Mesenteric fat pad (tissue), 1 donor: Measurements from ENCODE around the gene CDKN1C. TPM values are rescaled to one million over a fixed set of nuclear protein-coding genes. Genes with fewer than 3 reads are reported as not detected.

Experiments used
- DNase-seq: peaks from one replicate; pipeline ENCODE4 v3.0.0-alpha.2; 2020; ENCODE audit warnings: low spot score
- total RNA-seq: library from RNA; stranded (reverse); fragmentation: NEBNext Ultra II Directional; extraction: Animal tissue kit (Norgen Biotek cat#: 25700); gene quantifications from one replicate; pipeline ENCODE4 v1.2.1, GENCODE V29; 2021
- donor health status: DM: yes; HTN: yes; CAD: no.

The CDKN1C gene
- total RNA-seq, 1 donor from 2014 or later: 252 TPM

GRCh38 chr11:2848497-2848896 is 37.1 kb downstream of the CDKN1C start:
- DNase-seq: no peak

DNA sequence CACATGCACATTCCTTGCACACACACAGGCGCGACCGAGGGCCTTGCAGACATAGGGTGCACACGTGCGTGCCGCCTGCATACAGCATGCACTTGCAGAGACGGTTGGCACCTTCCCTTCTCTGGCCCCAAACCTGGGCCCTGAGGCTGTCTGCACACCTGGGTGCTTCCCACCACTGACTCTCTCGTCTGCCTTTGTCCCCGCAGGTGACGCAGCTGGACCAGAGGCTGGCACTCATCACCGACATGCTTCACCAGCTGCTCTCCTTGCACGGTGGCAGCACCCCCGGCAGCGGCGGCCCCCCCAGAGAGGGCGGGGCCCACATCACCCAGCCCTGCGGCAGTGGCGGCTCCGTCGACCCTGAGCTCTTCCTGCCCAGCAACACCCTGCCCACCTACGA is 38.0 kb downstream of the CDKN1C start:
- DNase-seq: no peak

GRCh38 chr11:2846470-2846869 is 39.1 kb downstream of the CDKN1C start:
- DNase-seq: no peak

- DNase-seq: no peak
Observed at GRCh38 chr11:2846056-2846455, 39.5 kb downstream of the CDKN1C start.

GRCh38 chr11:2844996-2845395 is 40.6 kb downstream of the CDKN1C start:
- no peak for DNase-seq

GRCh38 chr11:2844116-2844842 is 41.3 kb downstream of the CDKN1C start:
- no peak for DNase-seq

DNA sequence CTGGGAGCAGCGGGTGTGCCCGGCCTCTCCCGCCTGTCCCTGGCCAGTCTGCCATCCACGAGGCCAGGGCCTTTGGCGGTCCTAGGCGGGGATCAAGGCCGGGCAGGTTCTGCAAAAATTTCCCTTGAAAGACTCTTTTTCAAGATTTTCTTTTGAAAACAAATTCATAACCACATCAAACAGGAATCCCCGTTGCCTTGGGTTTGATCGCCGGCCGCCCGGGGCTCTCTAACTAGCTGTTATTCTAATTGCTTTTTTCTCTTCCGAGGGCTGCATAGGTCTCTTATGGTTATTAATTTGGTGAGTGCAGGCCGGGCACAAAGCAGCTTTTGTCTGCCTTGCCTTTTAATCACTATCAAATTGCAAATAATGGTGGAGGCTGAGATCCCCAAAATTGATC is 42.0 kb downstream of the CDKN1C start:
- no peak for DNase-seq

DNA sequence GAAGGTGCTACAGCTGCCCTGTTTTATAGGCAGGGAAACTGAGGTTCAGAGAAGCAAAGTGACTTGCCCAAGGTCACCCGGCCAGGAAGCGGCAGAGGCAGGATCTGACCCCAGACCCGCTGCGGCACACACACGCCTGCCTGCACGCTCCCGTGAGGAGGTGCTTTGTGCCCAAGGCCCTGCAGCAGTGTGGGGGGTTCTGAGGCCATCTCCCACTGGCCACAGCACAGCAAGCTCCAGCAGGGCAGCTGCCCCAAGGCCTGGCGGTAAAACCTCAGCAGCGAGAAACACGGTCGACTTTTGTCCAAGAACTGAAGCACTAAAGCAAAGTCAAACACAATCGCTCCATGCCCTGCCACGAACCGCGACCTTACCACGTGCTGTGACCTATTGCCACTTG is 42.7 kb downstream of the CDKN1C start:
- no peak for DNase-seq

DNA sequence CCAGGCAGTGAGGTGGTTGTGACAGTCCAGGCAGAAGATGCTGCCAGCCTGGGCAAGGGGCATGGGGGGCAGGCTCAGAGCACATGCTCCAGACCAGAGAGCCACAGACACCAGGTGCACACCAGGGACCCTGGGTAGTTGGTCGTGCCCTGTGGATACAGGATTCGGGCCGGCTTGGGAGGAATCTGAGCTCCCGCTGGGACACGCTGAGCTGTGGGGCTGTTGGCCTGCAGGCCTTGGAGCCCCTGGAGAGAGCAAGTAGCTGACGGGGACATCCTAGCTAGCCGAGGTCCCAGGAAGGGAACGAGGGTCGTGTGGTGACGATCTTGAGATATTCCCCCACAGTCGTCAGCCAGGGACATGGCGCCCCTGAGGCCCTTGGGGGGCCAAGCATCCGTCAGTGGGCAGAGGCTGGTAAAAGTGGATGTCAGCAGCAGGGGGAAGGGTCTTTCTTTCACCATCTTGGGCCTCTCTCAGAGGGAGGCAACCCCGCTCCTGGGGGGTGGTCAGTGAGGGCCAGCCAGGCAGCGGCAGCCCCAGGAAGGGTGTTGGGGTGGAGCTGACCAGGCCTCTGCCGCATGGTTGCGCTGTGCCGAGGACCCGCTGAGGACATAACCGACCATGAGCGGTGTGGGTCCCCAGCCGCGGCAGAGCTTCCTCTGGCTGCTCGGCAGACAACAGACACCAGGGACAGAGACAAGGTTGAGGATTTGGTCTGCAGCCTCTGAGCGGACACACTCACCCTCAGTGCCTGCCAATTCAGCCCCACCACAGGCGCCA is 44.0 kb downstream of the CDKN1C start:
- DNase-seq: no peak

DNA sequence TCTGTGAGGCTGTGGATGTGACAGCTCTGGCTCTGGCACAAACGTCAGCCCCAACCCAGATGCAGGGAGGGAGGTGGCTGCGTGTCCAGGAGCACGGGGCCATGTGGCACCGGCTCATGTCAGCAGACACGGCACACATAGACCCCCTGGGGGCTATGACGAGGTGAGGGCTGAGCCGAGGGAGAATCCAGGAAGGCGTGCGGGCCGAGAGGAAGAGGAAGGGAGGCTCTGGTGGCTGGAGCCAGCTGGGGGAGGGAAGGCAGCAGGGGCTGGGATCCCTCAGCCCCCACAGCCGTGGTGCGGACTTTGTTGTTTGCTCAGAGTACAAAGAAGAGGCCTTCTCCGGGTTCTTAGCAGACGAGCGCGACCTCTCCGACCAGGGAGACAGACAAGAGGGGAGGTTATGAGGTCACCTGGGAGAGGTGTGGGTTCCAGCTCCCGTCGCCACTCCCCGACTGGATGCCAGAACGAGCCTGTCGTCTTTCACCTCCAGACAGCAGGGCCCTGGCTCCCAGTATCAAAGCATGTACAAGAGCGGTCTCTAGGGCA is 46.1 kb downstream of the CDKN1C start:
- no peak for DNase-seq

DNA sequence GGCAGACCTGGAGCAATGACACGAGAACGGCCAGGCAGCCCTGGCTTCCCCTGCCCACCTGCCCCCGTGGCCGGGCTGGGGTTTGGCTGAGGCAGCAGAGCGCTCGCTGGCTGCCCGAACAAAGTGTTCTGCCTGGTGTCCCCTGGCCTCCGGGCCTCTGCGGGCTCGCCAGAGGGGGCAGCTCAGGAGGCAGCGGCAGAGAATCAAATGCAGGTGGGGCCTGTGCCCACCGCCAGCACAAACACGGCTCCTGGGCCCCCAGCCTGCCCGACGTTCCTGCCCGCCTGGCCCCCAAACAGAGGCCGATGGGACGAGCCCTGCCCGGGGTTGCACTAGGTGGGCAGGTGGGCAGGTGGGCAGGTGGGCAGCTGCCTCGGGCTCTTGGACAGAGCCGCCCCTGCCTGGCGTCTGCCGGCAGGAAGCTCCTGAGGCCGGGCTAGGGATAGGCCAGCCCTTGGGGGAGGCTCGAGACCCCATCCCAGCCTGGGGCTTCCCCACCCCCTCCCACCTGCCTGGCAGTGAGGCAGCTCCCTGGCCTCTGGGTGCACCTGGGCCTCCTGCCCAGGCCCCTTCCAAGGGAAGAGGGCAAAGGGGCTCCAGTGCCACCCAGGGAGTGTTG is 46.8 kb downstream of the CDKN1C start:
- DNase-seq: no peak

DNA sequence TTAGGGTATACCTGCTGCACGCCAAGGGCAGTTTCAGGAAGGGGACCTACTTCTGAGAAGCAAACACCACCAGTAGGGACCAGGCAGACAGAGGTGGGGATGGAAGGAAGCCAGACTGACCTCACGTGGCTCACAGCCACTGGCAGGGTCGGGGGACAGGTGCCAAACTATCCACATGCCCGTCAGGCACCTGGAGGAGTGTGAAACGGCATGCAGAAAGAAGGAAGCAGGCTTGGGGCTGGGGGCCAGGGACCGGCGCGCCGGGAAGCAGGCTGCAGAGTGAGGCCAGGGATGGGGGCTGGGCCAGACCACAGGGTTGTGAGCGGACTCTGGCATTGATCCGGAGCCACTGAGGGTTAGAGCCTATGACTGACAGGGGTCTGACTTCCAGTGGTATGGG is 47.5 kb downstream of the CDKN1C start:
- no peak for DNase-seq

DNA sequence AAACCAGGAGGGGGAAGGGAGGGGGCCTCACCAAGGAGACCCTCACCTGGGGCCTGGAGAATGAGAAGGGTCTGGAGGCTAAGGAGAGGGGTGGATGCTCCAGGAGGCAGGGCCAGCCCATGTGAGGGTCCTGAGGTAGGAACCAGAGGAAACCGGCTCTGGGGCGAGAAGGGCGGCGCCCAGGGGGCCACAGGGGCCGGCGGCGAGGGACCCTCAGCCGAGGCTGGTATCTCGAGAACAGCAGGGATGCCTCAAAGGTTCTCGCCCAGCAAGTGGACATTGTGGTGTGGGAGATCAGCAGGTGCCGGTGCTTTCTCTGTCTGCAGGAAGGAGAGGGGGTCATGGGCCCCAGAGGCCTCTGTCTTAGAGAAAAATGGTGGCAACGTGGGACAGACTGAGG is 47.9 kb downstream of the CDKN1C start:
- no peak for DNase-seq

DNA sequence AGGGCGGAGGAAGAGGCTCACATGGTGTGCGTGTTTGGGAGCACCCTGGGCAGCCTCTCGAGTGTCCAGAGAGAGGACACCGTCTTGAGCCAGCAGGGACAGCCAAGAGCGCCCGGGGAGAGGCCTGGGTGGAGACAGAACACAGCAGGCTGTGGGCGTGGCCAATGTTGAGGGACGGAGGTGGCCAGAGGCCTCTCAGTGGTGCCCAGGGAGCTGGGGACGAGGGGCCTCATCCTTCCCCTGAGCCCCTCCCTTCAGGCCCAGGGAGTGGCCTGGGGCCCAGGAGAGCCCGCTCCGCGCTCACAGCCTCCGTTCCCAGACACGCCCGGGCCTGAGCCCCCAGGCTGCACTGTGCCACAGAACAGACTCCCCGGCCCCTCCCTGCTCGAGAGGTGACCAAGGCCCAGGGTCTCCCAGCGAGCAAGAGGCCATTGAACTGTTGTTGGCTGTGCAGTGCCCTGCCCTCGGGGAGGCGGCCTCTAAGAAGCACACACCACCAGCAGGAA is 48.4 kb downstream of the CDKN1C start:
- DNase-seq: no peak

GRCh38 chr11:2836315-2837095 is 49.1 kb downstream of the CDKN1C start:
- no peak for DNase-seq

GRCh38 chr11:2835751-2836150 is 49.8 kb downstream of the CDKN1C start:
- DNase-seq: no peak

DNA sequence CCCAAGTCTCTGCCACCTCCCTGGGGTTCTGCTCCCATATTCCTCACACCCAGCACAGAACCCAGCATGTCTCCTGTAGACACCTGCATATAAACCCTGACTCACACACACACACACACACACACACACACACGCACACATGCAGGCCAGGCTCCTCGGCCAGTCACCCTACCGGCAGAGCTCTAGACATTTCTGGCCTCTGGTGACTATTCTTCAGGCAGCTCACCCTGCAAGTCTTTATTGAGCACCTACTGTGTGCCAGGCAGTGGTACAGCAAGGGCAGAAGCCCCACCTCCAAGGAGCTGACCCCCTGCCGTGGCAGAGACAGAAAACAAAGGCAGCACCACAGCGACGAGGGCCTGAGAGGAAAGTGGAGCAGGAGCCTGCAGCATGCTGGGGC is 50.3 kb downstream of the CDKN1C start:
- DNase-seq: no peak

DNA sequence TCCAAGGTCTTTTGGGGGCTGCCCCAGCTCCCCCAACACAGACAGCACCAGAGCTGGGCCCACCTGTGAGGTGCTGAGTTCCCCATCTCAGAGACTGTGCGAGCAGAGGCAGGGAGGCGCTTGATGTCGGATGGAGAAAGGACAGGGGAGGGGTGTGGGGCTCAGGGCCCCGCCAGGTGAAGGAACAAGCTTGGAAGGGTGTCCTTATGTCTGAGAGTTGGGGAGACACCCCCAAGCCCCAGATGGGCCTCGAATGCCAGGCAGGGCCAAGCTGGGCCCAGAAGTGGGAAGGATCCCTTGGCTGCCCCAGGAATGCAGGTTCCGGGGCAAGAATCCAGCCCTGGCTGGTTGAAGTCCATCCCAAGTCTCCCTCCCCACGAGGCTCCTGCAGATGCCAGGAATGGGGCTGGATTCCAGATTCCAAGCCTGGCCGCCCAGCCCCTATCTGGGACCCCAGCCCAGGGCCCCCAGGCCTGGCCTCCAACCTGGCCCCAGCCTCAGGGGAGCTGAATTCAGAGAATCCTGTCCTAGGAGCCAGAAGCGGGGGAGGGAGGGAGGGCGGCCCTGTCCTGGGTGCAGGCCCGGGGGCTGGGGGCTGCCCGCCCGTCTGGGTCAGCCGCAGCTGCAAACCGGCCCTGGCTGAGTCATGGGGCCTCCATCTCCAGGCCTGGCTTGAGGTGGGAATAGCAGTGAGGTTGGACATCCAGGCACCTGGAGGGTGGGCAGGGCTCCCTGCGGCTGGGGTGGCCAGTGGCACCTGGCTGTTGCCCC is 50.9 kb downstream of the CDKN1C start:
- no peak for DNase-seq

- no peak for DNase-seq
Observed at GRCh38 chr11:2833716-2834502, 51.7 kb downstream of the CDKN1C start.
